Amniotic epithelial cell (primary cell): ENCODE data around the gene UTP3.
A peak's percentile ranks its signal among the peaks of the same experiment; 100 is the strongest.
"Not testable (repeated sequence)": the region's sequence is repeated elsewhere in the genome, so short reads cannot be mapped to it uniquely, and the experiment has no call there.

Experiments
- DNase-seq: peaks from one replicate; pipeline ENCODE4 v3.0.0-alpha.2; 2010; ENCODE audit warnings: low read depth

Gene UTP3

GRCh38 chr4:70687392-70687791 lies 940 bp upstream of the UTP3 start:
- no peak for DNase-seq

- peak; percentile 41 for DNase-seq
These were observed 481 bp downstream of the UTP3 start for GRCh38 chr4:70688795-70689231.

- DNase-seq, result no peak
These were observed 3.3 kb downstream of the UTP3 start for GRCh38 chr4:70691661-70692060.

GRCh38 chr4:70694633-70695032 lies 6.3 kb downstream of the UTP3 start:
- DNase-seq, result not testable (repeated sequence)

GRCh38 chr4:70698435-70698834 lies 10.1 kb downstream of the UTP3 start:
- DNase-seq, result peak; percentile 56

- no peak for DNase-seq
These were observed 12.4 kb downstream of the UTP3 start for GRCh38 chr4:70700712-70701111.

GRCh38 chr4:70701271-70701670 lies 12.9 kb downstream of the UTP3 start:
- DNase-seq, result no peak

GRCh38 chr4:70702592-70702991 lies 14.3 kb downstream of the UTP3 start:
- not testable (repeated sequence) for DNase-seq

GRCh38 chr4:70703619-70704214 lies 15.4 kb downstream of the UTP3 start:
- peak; percentile 66 for DNase-seq

- peak; percentile 56 for DNase-seq
These were observed 16.0 kb downstream of the UTP3 start for GRCh38 chr4:70704215-70704930.

GRCh38 chr4:70704931-70705182 lies 16.5 kb downstream of the UTP3 start:
- DNase-seq, result no peak

- peak; percentile 50 for DNase-seq
These were observed 17.1 kb downstream of the UTP3 start for GRCh38 chr4:70705183-70706043.

GRCh38 chr4:70706044-70706461 lies 17.7 kb downstream of the UTP3 start:
- no peak for DNase-seq

- no peak for DNase-seq
These were observed 18.2 kb downstream of the UTP3 start for GRCh38 chr4:70706516-70706915.

- DNase-seq, result no peak
These were observed 21.4 kb downstream of the UTP3 start for GRCh38 chr4:70709611-70710205.

- DNase-seq, result no peak
These were observed 23.3 kb downstream of the UTP3 start for GRCh38 chr4:70711599-70711998.

- no peak for DNase-seq
These were observed 23.8 kb downstream of the UTP3 start for GRCh38 chr4:70712150-70712549.

GRCh38 chr4:70712604-70713452 lies 24.5 kb downstream of the UTP3 start:
- DNase-seq, result no peak

- DNase-seq, result no peak
These were observed 25.2 kb downstream of the UTP3 start for GRCh38 chr4:70713453-70714078.

- peak; percentile 36 for DNase-seq
These were observed 26.0 kb downstream of the UTP3 start for GRCh38 chr4:70714079-70714887.
